Immature natural killer cell (primary cell): ENCODE measurements around the gene TMEM158. TPM values are rescaled to one million over a fixed set of nuclear protein-coding genes. Genes with fewer than 3 reads are reported as not detected.
A peak's percentile ranks its signal among the peaks of the same experiment; 100 is the strongest.

ENCODE experiments used
- DNase-seq, 3 donors: peaks; one replicate each; pipeline ENCODE4 v3.0.0; 2022; ENCODE audit warnings: mixed read lengths in 1 of 3
- H3K27ac Mint-ChIP-seq, 6 donors: one replicate each; pipeline ENCODE4 v1.8.0; 2020; ENCODE audit warnings: mixed read lengths in 6 of 6, mild to moderate bottlenecking in 5 of 6, inconsistent platforms in 4 of 6, moderate library complexity in 3 of 6
- H3K27me3 Mint-ChIP-seq, 3 donors: one replicate each; pipeline ENCODE4 v1.8.0; 2020 to 2021; ENCODE audit warnings: low read depth in 3 of 3, mild to moderate bottlenecking in 3 of 3, mixed read lengths in 3 of 3, moderate library complexity in 3 of 3, inconsistent platforms in 1 of 3
- H3K36me3 Mint-ChIP-seq, 3 donors: one replicate each; pipeline ENCODE4 v1.8.0; 2020; ENCODE audit warnings: mixed read lengths in 3 of 3, inconsistent platforms in 2 of 3, mild to moderate bottlenecking in 2 of 3
- H3K4me1 Mint-ChIP-seq, 2 donors: one replicate each; pipeline ENCODE4 v1.8.0; 2020; ENCODE audit warnings: inconsistent platforms in 2 of 2, mild to moderate bottlenecking in 2 of 2, mixed read lengths in 2 of 2, moderate library complexity in 1 of 2
- H3K4me3 Mint-ChIP-seq, 5 donors: one replicate each; pipeline ENCODE4 v1.8.0; 2020; ENCODE audit warnings: mild to moderate bottlenecking in 5 of 5, mixed read lengths in 5 of 5, inconsistent platforms in 3 of 5, moderate library complexity in 3 of 5
- H3K9me3 Mint-ChIP-seq, 6 donors: one replicate each; pipeline ENCODE4 v1.8.0; 2020; ENCODE audit warnings: mild to moderate bottlenecking in 6 of 6, mixed read lengths in 6 of 6, inconsistent platforms in 4 of 6, moderate library complexity in 3 of 6
- polyA plus RNA-seq, 3 donors: library from polyadenylated mRNA; unstranded; fragments of 300-500 nt; fragmentation: Illumina TruSeq; gene quantifications; one replicate each; pipeline ENCODE4 v1.2.3, GENCODE V29; 2021

Gene TMEM158
- not detected for polyA plus RNA-seq

DNA sequence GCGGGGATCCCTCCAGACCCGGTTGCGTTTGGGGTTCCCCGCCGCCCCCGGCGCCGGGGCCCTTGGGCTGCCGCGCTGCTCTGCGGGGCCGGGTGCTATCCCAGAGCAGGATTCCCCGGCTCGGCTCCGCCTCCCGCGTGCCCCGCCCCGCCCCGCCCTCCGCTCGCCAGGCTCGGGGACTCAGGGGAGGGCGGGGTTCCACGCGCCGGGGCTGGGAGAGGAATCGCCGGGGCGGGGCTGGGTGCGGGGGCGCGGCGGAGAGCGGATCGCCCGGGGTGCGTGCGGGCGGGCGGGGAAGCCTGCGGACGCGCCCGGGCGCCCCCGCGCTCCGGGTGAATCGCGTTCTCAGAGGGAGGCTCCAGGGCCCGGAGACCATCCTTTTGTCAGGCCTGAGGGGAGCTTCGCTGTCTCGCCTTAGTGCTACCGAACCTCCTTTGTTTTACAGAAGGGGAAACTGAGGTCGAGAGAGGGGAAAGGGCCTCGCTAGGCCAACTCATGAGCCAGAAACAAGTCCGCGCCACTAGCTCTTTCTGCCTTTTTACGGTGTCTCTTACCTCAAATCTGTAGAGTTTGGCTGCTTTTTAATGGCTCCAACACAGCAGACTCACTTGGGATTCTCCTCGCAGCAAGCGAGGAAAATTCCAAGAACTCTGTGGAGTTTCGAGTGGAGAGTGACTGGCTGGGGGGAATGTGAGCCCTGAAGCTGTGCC is at the start of gene TMEM158:
TMEM158 (minus strand) TSS at position 82 of the 710 bp plus-strand sequence. CDS start 260 bp downstream, outside the sequence.
- Mint-ChIP-seq H3K27me3 (peaks cover 14 to 36% (median 20%) of the 10 kb centered on the region in 3 donors), H3K4me3 (peak within 1 kb of the TSS; percentile 63 to 83 (median 72)), H3K36me3 (no peaks in the 10 kb centered on the region), H3K9me3 (no peaks in the 10 kb centered on the region), H3K4me1 (peaks cover 11 to 21% of the 10 kb centered on the region in 2 donors), H3K27ac (no peak within 1 kb of the TSS)
- DNase-seq: peak; percentile 5 to 20 (median 15)

DNA sequence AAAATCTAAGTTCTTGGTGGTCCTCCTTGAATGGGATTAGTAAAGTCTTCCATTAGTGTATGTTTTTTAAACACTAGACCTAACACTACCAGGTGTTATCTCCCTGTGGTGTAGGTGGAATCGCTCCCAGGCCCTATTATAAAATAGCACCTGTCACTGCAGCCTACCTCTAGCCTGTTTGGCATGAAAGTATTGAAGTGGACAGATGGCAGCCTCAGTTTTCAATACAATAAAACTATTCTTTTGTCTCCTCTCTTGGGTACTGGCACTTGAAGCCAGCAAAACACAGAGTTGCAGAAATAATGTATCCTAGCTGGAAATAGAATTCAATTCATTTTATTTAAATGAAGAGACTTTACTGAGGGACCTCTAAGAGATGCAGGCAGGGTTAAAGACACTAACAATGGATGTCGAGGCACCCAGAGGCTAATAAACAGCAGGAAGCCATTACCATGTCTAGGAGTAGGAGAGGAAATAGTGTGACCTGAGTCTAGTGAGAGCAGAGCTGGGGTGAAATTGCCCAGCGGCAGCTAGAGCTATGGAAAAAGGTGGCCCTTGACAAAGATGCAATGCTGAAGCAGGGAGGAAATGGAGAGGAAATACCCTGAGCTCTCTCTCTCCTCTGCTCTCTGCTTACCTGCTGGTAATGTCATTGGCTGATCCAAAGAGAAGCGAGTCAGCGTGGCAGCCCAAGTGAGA is 49.1 kb upstream of the TMEM158 start:
- peaks cover 5 to 9% (median 7%) of the 10 kb centered on the region in 3 donors for H3K27me3 Mint-ChIP-seq
- no peak for DNase-seq
- H3K4me3 Mint-ChIP-seq: no peak overlapping the region
- no peak overlapping the region for H3K27ac Mint-ChIP-seq
- H3K9me3 Mint-ChIP-seq: peaks cover 3 to 19% (median 11%) of the 10 kb centered on the region in 6 donors
- H3K36me3 Mint-ChIP-seq: peaks cover 0 to 3% (median 0%) of the 10 kb centered on the region in 3 donors
- no peaks in the 10 kb centered on the region for H3K4me1 Mint-ChIP-seq

DNA sequence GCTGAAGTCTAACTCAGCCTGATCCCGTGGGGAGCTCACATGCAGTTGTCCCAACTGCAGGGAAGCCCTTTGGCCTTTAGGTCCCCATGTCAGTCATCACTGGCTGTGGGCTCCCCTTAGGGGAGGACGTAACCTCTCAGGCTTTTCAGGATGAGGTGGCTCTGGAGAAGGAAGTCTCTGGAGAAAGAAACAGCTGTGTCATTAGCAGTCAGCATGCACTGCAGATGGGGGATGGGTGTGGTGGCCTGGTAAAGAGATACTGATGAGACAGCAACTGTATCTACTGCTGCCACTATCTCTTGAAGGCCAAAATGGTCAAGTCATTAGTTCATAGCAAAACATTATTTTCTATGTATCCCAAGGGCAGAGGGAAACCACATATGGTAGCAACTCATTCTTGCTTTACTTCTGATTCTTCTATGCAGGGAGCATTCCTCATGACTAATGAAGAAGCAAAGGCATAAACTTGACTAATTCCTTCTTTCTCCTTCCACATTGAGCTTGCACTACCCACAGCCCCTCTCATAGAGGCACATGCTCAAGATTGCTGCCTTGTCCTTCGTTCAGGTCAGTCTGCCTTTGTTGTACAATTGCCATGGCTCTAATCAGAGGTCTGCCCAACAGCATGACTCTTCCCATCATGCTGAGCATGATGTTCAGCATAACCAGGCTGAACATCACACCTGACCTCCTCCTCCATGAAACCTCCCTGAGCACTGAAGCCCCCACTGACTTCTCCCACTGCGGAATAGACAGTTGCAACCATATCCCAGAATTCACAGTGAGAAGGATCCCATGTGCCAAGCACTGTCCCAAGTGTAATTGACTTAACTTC is 47.8 kb upstream of the TMEM158 start:
- DNase-seq: no peak
- Mint-ChIP-seq H3K27me3 (peaks cover 5 to 9% (median 5%) of the 10 kb centered on the region in 3 donors), H3K36me3 (peaks cover 0 to 3% (median 0%) of the 10 kb centered on the region in 3 donors), H3K4me1 (no peaks in the 10 kb centered on the region), H3K9me3 (peaks cover 0 to 15% (median 7%) of the 10 kb centered on the region in 6 donors), H3K4me3 (no peak overlapping the region), H3K27ac (no peak overlapping the region)

DNA sequence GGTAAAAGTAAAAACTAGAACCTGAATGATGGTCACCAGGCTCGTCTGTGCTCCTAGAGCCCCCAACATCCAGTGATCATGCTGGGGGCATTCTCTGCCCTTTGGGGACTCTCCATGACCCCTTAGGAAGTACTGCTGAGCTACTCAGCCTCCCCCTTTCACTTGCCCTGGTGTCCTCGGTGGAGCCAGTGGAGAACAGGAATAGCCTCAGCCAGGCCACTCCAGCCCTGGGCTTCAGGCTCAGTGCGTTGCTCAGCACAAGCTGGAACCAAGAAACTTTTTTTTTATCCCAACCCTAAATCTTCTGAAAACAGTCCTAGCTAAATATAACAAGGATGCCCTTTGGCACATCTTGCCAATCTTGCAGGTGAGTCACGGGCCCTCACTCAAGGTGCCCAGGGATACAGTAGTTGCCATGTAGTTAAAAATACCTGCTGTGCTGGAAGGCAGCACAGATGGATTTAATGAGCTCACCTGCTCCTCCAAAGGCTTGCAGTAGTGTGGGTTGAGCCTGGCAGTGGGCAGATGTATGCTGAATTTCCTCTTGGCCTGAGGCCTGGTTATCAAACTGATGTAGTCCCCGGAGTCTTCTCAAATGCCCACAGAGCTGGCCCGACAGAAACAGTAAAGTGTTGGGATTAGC is 46.9 kb upstream of the TMEM158 start:
- no peak for DNase-seq
- no peak overlapping the region for H3K27ac Mint-ChIP-seq
- peaks cover 0 to 3% (median 0%) of the 10 kb centered on the region in 3 donors for H3K36me3 Mint-ChIP-seq
- H3K4me3 Mint-ChIP-seq: no peak overlapping the region
- peaks cover 5 to 12% (median 5%) of the 10 kb centered on the region in 3 donors for H3K27me3 Mint-ChIP-seq
- H3K9me3 Mint-ChIP-seq: peaks cover 0 to 14% (median 7%) of the 10 kb centered on the region in 6 donors
- no peaks in the 10 kb centered on the region for H3K4me1 Mint-ChIP-seq

DNA sequence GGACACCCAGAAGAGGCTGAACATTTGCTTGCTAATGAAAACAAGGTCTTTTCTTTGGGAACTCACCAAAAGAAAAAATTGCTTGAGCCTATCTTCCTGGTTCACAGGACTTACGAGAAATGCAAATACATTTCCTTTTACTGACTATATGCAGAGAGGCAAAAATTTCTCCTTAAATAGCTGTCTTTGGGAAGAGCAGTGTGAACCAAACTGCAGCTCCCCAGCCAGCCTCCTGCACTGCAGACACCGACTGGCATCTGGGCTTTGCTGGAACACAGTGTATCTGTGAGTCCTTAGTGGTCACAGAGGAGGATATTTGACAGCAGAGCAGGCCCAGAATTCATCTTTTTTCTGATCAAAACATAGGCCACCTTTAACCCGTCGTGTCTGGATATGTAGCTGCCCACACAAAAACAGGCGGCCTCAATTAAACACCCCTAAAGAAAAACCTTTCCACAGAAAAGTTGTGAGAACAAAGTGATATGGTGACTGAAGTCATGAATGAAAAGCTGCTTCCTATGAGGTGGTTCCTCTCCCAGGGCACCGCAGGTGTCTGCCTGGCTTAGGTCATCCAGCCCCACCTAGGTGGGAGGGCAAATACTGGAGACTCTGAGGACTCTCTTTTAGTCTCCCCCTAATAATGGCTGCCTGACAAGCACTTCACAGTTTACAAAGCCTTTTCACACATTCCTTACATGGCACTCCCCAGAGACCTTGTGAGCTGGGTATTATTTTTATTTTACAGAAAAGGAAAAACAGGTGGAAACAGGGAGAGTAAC is 46.1 kb upstream of the TMEM158 start:
- Mint-ChIP-seq H3K36me3 (peaks cover 0 to 1% (median 0%) of the 10 kb centered on the region in 3 donors), H3K27ac (no peak overlapping the region), H3K4me1 (no peaks in the 10 kb centered on the region), H3K9me3 (peaks cover 0 to 7% (median 2%) of the 10 kb centered on the region in 6 donors), H3K27me3 (peaks cover 5 to 12% (median 5%) of the 10 kb centered on the region in 3 donors), H3K4me3 (no peak overlapping the region)
- no peak for DNase-seq

DNA sequence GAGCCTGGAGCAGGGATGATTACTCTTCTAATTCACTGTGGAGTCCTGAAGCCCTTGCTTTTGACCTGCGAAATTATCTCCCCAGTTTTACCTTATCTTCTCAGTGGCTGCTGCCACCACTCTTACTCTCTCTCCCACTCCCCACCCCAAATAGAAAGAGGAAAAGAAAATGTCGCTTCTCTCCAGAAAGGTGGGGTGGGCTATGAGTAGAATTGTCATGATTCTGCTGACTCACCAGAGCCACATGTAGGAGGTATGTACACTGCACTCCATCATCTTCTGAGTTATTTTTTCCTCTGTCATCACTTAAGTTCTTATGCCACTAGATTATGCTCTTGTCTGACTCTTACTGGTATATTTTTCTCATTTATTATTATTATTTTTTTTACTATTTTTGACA is 43.9 kb upstream of the TMEM158 start:
- DNase-seq: no peak
- Mint-ChIP-seq H3K4me1 (no peaks in the 10 kb centered on the region), H3K27ac (no peak overlapping the region), H3K4me3 (no peak overlapping the region), H3K36me3 (no peaks in the 10 kb centered on the region), H3K27me3 (peaks cover 4 to 6% (median 5%) of the 10 kb centered on the region in 3 donors), H3K9me3 (no peaks in the 10 kb centered on the region)

DNA sequence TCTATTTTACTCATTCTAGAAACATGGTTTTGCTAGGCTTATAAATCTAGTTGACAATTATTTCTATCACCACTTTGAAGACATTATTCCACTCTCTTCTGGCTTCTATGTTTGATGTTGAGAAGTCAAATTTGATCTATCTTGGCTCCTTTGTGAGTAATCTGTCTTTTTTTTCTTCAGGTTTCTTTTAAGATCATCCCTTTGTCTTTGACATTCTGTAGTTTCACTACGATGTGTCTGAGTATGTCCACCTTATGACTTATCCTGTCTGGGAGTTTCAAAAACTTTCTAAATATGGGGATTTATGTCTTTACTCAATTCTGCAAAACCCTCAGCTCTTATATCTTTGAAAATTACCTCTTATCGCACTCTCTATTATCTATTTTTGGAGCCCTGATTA is 41.0 kb upstream of the TMEM158 start:
- DNase-seq: no peak
- Mint-ChIP-seq H3K36me3 (no peaks in the 10 kb centered on the region), H3K27me3 (peaks cover 2 to 3% (median 3%) of the 10 kb centered on the region in 3 donors), H3K4me3 (no peak overlapping the region), H3K9me3 (no peaks in the 10 kb centered on the region), H3K4me1 (no peaks in the 10 kb centered on the region), H3K27ac (no peak overlapping the region)

DNA sequence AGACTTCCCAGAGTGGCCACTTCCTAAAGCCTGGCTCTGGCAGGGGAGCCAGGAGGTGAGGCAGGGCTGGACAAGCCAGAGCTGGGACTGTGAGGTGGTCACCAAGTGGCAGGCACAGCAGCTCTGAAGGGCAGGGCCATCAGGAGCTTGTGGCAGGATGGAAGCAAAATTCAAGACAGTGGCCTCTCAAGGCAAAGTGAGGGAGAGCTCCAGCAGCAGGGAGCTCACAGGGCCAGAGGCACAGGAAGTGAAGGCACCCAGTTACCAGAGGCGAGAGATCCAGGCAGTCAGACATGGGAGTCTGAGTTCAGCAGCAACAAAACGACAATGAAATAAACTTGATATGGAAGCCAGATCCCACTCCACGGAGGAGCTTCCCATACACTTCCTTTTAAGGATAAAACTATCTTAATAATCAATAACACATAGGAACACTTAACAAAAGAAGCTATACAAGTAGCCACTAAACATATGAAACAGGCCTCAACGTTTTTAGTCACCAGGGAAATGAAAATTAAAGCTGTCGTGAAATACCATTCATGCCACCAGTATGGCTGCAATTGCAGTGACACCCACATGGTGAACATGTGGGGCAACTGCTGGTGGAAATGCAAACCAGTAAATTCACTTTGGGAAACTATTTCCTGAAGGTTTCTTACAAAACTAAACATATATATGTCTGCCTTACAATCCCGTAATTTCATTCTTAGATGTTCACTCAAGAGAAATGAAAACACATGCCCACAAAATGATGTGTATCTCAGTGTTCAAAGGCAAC is 35.4 kb upstream of the TMEM158 start:
- H3K27ac Mint-ChIP-seq: no peak overlapping the region
- H3K36me3 Mint-ChIP-seq: no peaks in the 10 kb centered on the region
- no peak for DNase-seq
- no peaks in the 10 kb centered on the region for H3K9me3 Mint-ChIP-seq
- no peaks in the 10 kb centered on the region for H3K4me1 Mint-ChIP-seq
- H3K4me3 Mint-ChIP-seq: no peak overlapping the region
- peaks cover under 1 to 4% (median 2%) of the 10 kb centered on the region in 3 donors for H3K27me3 Mint-ChIP-seq

DNA sequence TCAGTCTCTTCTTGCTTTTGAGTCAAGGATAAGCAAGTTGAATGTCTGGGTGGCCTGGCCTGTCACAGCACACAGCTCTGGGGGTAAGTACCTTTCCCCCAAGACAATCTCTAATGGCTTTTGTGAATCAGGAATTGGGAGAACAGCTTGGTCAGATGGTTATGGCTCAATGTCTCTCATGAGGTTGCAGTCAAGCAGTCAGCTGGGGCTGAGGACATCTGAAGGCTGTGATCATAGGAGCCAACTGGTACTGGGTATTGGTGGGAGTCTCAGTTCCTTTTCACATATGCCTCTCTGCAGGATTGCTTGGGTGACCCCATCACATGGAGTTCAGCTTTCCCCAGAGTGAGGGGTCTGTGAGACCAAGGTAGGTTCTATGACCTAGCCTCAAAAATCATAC is 33.0 kb upstream of the TMEM158 start:
- Mint-ChIP-seq H3K36me3 (no peaks in the 10 kb centered on the region), H3K4me1 (no peaks in the 10 kb centered on the region), H3K9me3 (no peaks in the 10 kb centered on the region), H3K27me3 (peaks cover 2 to 3% (median 2%) of the 10 kb centered on the region in 3 donors), H3K4me3 (no peak overlapping the region), H3K27ac (no peak overlapping the region)
- no peak for DNase-seq

DNA sequence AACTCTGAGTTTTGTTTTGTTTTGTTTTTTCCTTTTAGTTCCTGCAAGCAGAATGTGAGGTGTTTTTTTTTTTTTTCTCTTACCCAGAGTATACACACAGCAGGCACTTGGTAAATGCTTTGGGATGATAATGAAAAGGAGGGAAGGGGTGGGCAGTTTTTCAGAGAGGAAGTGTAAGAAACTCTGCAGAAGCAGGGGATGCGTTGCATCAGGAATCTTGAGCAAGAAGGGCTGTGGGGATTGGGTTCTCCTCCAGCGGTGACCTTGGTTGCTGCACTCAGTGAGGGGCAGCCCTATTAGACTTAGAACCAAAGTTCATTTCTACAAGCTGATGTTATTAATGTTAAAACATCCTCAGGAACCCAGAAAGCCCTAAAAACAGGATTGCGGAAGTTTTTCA is 32.2 kb upstream of the TMEM158 start:
- Mint-ChIP-seq H3K36me3 (no peaks in the 10 kb centered on the region), H3K9me3 (no peaks in the 10 kb centered on the region), H3K4me3 (no peak overlapping the region), H3K4me1 (no peaks in the 10 kb centered on the region), H3K27ac (no peak overlapping the region), H3K27me3 (peaks cover 2 to 3% (median 2%) of the 10 kb centered on the region in 3 donors)
- no peak for DNase-seq

DNA sequence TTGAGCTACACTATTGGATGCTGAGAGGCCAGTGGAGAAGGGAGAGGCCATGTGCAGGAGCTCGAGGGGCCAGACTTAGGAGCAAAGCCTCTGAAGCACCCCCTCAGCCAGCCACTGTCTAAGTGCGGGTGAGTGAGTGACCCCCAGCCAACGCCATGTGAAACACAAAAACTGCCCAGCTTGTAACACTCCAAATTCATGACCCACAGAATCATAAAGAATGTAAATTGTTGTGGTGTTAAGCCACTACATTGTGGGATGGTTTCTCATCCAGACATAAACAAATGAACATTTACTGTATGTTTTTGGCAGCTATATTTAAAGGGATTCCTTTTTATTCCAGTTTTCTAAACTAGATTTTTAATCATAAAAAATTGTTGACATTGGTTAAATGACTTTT is 27.2 kb upstream of the TMEM158 start:
- H3K9me3 Mint-ChIP-seq: no peaks in the 10 kb centered on the region
- H3K4me3 Mint-ChIP-seq: no peak overlapping the region
- no peak overlapping the region for H3K27ac Mint-ChIP-seq
- H3K36me3 Mint-ChIP-seq: no peaks in the 10 kb centered on the region
- H3K27me3 Mint-ChIP-seq: peaks cover 2 to 5% (median 3%) of the 10 kb centered on the region in 3 donors
- H3K4me1 Mint-ChIP-seq: no peaks in the 10 kb centered on the region
- no peak for DNase-seq

DNA sequence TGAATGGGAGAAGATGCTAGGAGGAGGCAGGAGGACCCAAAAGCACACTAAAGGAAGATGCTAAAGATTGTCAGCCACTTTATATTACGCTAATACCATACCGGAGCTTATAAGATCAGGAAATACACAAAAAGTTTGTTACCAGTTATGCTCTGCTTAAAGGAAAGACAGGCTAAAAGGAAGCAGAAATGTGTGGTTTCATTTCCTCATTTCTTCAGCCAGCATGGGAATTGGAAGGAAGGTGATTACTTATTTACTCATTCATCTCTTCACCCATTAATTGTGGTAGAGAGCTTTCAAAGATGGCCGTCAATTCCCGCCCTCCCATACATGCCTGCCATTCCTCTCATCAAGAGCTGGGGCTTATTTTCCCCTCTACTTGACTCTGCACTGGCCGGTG is 26.7 kb upstream of the TMEM158 start:
- H3K27me3 Mint-ChIP-seq: peaks cover 0 to 5% (median under 1%) of the 10 kb centered on the region in 3 donors
- H3K36me3 Mint-ChIP-seq: no peaks in the 10 kb centered on the region
- H3K4me1 Mint-ChIP-seq: no peaks in the 10 kb centered on the region
- no peak for DNase-seq
- no peak overlapping the region for H3K27ac Mint-ChIP-seq
- no peaks in the 10 kb centered on the region for H3K9me3 Mint-ChIP-seq
- H3K4me3 Mint-ChIP-seq: no peak overlapping the region
